GM19023 (cell line): ENCODE measurements around the gene KRT71.

Experiments used
- ATAC-seq: cut with Tn5 transposase; IDR thresholded peaks from one replicate; pipeline ENCODE4 v1.9.1; 2021; ENCODE audit warnings: mild to moderate bottlenecking, moderate library complexity; ENCODE audit not compliant: unreplicated experiment

The KRT71 gene

DNA sequence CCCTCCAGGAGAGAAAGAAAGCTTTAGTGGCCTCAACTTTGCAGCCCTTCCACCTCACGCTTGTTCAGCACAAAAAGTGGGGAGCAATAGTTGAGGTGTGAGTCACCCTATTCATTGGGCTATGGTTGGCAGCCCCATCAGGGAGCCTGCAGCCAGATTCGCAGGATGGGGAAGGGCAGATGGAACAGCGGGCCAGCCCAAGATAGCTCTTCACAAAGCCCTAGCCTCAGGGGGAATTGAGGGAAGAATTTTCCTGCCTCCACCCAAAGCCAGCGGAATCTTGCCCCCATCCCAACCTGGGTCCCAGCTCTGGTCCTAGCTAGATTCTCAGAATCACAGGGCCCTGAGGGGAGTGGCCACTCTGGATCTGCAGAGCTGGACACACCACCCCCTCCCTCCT is 29.1 kb downstream of the KRT71 start:
- no peak for ATAC-seq

DNA sequence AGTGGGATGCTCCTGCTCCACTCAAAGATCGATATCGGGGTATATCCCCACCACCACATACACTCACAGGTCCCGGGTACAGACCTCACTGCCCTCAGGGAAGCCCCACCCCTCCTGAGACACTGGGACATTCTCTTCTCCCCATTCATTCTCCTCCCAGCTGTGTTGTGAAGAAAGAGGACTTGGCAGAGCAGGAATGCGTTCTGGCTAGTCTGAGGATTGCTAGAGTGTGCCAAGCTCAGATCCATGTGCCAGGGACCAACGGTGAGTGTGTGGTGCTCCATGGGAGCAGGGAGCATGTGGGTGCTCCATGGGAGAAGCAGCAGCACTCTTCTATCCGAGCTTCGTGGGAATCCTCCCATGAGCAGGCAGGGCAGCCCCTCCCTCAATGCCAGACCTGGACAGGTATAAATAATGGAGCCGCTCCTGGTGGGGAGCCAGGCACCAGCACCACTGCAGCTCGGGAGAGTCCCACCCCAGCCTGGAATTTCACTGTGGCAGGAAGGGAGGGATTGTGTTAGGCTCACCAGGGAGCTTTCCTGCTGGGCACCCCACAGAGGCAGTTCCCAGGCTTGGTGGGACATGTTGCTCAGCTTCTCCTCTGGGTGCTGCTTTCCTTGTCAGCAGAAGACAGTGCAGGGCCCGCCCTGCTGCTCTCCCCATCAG is 30.5 kb downstream of the KRT71 start:
- ATAC-seq, result no peak

- ATAC-seq, result no peak
These were observed 31.2 kb downstream of the KRT71 start for GRCh38 chr12:52521568-52522266.

DNA sequence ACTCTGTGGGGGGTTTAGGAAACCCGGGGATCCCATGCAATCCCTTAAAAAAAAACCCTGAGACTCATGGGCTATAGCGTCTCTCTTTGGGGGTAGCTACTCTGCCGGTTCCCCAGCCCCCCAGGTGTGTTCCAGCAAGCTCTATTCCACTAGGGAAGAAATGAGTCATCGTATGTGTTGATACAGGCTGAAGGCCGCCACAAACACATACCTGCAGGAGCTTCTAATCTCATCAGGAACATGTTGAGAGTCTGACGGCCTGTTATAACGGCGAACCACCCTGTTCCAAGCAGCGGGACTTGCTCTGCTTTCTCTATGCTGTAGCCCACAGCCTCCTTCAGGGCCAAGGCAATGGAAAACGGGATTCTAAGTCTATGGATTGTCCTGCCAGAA is 31.8 kb downstream of the KRT71 start:
- no peak for ATAC-seq

DNA sequence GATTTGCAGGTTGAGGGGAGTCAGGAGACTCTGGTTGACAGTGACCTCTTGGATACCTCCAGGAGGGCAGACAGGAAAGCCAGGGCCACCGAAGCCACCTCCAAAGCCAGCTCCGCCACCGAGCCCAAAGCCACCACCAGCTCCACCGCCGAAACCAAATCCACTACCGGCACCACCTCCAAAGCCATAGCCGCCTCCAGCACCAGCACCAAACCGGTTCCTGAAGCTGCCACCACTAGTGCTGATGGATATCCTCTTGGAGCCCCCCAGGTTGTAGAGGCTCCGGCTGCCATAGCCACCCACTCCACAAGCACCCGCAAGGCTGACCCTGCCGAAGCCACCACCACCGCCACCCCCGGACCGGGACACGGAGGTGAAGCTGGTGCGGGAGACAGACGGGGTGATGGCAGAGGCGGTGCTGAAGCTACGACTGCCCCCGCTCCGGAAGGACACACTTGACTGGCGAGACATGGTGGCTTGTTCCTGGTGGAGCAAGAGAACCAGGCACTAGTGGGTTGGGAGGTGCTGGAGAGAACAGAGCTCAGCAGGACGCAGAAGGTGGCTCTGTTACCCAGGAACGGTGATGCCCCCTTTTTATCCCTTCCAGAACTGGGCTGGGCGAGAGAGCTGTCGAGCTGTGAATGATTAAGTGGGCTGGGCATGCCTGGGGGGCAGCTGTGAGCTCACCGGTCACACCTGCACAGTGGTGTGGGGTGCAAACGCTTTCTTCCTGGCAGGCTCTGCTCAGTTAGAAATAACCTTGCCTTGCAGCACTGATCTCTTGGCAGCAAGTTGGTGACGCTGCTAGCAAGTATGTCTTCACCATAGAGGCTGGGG is 32.9 kb downstream of the KRT71 start, which contains the start of gene KRT5:
Gene KRT5, minus strand, starts transcription at position 569 of the 837 bp plus-strand sequence. Its CDS starts 98 bp downstream, at position 471.
- ATAC-seq, result no peak

DNA sequence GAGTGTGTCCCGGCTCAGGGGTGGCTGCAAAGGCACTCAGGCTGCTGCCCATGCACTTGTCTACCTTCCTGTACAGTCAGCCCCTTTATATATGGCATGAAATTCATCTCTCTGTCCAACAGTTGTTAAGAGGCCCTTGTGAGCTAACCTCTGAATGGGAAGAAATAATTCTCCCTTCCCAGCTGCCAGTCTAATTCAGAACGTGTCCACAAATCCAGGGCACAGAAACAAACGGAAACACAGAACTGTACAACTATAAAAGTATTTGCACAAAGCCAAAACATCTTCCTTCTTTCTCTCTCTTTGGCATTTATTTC is 33.6 kb downstream of the KRT71 start:
- ATAC-seq, result no peak

DNA sequence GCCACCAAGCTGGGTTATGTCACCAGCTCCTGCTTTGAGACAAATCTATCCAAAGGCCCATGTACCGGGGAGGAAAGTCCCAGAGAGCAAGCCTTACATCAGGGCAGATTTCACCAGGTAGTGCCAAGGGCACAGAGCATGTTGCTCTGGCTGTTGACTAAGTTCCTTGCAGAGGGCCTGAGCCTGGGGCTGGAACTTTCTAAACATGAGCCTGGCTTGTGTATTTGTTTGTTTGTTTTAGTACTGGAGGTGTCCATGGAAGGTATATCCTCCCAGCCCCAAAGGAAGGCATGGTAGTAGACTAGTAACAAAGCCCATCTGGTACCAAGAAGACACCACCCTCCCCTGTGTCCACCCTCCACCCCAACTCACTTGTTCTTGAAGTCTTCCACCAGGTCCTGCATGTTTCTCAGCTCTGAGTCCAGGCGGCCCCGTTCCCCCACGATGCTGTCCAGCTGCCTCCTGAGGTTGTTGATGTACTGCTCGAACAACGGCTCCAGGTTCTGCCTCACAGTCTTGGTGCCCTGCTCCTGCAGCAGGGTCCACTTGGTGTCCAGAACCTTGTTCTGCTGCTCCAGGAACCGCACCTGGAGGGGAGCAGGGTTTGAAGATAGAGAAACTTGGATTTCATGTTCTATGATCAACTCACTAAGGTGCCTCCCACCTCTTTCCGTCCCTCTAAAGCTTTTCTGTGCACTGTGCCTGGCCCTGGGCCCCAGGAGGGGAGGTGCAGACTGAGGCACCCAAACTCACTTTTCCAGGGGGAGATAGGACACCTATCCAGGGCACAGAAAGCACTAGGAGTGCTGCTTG is 34.2 kb downstream of the KRT71 start:
- ATAC-seq, result no peak

- no peak for ATAC-seq
These were observed 35.1 kb downstream of the KRT71 start for GRCh38 chr12:52517888-52518287.

DNA sequence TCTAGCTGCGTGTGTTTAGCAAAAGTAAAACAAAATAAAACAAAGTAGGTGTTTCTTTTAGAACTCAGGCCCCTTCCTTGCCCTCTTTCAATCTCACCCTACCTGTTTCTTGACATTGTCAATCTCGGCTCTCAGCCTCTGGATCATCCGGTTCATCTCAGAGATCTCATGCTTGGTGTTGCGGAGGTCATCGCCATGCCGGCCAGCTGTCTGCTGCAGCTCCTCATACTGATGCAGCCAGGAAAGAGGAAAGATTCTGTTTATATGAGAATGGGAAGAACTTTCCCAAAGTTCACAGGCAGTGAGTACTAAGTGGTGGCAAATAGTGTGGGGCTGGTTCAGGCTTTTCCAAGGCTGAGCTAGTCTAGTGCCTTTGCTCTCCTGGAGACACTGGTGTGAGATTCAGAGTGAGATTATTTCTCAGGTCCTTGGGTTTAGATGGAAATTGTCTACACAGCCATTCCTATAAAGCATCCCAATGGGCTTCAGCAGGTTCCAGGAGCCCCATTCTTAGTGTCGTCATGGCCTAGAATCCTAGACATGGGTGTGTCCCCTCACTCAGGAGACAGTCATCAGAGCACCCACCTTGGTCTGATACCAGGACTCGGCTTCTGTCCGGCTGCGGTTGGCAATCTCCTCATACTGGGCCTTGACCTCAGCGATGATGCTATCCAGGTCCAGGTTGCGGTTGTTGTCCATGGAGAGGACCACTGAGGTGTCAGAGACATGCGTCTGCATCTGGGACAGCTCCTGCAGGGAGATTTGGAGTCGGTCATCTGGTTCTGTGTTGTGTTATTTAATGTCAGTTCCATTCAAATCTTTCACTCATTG is 35.7 kb downstream of the KRT71 start:
- ATAC-seq, result no peak

DNA sequence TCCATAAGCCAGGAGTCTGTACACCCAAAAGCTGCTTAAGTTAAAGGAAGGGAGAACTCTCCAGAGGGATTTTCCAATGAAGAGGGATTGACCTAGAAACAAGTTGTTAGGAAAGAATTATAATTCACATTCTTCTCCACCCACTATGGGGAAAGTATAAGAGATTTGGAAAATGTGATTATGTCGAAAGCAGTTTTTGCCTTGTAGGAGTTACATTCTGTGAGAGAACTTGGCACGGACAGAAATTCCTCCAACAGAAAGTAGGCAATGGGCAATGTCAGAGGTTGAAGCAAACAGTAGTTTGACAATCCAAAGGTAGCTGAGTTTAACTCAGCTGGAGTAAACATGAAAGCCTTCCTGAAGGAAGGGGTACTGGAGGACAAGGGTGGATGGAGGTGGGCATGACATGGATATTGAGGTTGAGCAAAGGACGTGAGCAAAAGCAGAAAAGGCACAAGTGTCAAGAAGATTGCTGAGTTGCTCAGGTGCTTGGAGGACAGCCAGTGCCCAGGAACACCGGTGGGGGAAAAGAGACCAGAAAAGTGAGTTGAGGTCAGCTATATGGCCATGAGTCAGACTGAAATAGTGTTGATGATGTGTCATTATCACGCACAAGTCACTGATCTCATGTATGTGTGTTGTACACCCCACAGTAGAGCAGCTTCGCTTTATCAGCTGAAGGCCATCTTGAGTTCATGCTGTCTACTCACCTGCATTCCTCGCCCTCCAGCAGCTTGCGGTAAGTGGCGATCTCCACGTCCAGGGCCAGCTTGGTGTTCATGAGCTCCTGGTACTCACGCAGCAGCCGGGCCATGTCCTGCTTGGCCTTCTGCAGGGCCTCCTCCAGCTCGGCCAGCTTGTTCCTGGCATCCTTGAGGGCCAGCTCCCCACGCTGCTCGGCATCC is 36.8 kb downstream of the KRT71 start:
- no peak for ATAC-seq

DNA sequence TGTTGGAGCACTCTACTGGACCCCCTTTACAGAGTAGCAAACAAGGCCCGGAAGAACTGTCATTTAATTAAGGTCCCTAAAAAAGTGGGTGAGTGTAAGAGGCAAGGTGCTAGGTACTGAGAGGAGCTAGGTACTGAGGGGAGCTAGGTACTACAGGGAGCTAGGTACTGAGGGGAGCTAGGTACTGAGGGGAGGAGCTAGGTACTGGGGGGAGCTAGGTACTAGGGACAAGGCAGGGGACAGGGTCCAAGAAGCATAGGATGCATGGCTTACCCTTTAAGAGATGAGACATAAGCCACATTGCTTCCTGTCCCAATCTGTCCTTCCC is 37.7 kb downstream of the KRT71 start:
- no peak for ATAC-seq

DNA sequence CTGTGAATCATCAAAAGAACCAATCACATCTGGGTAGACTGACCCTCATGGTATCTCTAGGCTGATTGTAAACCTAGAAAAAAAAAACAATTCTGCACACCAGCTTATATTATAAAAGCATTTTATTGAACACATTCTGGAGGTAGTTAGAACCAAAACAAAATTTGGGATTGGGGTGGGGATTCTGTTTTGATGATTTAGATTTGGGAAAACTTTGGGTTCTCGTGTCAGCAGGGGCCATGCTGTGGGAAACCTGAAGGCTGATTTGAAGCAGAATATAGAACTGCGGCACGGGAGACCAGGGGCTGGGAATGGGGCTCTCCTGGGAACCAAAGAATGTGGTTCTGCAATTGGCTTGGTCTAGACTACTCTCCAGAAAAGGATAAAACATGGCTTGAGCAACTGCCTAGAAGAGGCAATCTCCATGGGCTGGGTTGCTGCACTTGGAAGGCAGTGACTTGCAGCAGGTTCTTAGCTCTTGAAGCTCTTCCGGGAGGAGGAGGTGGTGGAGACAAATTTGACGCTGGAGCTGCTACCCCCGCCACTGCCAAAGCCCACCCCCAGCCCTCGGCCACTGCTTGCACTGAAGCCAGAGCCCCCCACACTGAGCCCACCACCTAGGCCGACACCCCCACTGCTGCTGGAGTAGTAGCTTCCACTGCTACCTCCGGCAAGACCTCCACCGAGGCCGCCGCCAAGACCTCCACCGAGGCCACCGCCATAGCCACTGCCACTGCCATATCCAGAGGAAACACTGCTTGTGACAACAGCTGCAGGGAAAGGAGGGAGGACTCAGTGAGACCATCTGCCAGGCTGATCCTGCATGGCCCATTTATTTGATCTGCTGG is 38.2 kb downstream of the KRT71 start:
- ATAC-seq, result no peak

DNA sequence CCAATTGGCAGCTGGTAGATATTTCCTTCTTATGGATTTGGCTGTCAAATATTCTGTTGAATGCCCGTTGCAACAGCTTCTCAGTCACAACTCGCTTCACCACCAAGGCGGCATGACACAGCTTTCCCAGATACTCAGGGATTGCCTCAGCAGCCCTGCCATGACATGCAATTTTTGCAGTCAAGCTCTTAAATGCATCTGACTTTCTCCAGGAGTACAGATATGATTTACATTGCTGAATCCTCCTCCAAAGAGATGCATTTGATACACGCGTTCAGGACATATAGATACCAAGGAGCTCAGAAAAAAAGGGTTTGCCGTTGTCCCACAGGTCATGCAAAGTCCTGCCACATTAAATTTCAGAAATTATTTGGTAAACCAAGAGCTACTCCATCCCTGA is 39.2 kb downstream of the KRT71 start:
- no peak for ATAC-seq

GRCh38 chr12:52508211-52508610 is 44.7 kb downstream of the KRT71 start:
- no peak for ATAC-seq

- ATAC-seq, result no peak
These were observed 45.9 kb downstream of the KRT71 start for GRCh38 chr12:52506858-52507715.

DNA sequence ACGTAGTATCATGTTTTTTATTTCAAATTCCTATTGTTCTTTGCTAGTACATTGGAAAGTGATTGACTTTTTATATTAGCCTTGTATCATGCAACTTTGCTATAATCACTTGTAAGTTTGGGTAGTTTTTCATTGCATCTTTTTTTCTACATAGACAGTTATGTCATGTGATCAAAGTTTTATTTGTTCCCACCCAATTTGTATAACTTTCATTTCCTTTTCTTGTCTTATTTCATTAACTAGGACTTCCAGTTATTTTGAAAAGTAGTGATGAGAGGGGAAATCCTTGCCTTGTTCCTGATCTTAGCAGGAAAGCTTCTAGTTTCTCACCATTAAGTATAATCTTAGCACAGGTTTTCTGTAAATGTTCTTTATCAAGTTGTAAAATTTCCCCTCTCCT is 50.1 kb downstream of the KRT71 start:
- ATAC-seq, result no peak

GRCh38 chr12:52501490-52501889 is 51.5 kb downstream of the KRT71 start:
- ATAC-seq, result no peak
